ENCODE results near the gene SPATA31A5.
"Not testable (repeated sequence)": the region's sequence is repeated elsewhere in the genome, so short reads cannot be mapped to it uniquely, and the experiment has no call there.

DNA sequence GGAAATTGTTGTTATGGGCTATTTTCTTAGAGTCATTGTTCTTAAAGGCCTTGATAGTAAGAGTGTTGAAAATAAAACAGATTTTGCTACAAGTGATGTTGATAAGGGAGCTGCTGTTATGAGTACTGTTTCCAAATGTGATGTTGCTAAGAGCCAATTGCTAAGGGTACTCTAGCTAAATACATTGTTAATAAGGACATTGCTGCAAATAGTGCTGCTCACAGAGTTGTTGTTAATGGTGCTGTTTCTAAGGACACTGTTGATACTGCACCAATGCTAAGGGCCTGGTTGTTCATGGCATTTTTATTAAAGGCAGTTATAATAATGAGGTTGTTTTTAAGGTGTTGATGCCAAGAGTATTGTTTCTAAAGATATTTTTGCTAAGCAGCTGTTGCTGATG, 52.2 kb downstream of the SPATA31A5 start:
- TF ChIP-seq, protein P1, sequence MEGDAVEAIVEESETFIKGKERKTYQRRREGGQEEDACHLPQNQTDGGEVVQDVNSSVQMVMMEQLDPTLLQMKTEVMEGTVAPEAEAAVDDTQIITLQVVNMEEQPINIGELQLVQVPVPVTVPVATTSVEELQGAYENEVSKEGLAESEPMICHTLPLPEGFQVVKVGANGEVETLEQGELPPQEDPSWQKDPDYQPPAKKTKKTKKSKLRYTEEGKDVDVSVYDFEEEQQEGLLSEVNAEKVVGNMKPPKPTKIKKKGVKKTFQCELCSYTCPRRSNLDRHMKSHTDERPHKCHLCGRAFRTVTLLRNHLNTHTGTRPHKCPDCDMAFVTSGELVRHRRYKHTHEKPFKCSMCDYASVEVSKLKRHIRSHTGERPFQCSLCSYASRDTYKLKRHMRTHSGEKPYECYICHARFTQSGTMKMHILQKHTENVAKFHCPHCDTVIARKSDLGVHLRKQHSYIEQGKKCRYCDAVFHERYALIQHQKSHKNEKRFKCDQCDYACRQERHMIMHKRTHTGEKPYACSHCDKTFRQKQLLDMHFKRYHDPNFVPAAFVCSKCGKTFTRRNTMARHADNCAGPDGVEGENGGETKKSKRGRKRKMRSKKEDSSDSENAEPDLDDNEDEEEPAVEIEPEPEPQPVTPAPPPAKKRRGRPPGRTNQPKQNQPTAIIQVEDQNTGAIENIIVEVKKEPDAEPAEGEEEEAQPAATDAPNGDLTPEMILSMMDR (IDR thresholded peaks at IDR 0.05): not testable (repeated sequence)
- TF ChIP-seq POLR2A (IDR thresholded peaks at IDR 0.05): not testable (repeated sequence)
